ENCODE data around the gene PLCG2.
A peak's percentile ranks its signal among the peaks of the same experiment; 100 is the strongest.

Gene PLCG2

DNA sequence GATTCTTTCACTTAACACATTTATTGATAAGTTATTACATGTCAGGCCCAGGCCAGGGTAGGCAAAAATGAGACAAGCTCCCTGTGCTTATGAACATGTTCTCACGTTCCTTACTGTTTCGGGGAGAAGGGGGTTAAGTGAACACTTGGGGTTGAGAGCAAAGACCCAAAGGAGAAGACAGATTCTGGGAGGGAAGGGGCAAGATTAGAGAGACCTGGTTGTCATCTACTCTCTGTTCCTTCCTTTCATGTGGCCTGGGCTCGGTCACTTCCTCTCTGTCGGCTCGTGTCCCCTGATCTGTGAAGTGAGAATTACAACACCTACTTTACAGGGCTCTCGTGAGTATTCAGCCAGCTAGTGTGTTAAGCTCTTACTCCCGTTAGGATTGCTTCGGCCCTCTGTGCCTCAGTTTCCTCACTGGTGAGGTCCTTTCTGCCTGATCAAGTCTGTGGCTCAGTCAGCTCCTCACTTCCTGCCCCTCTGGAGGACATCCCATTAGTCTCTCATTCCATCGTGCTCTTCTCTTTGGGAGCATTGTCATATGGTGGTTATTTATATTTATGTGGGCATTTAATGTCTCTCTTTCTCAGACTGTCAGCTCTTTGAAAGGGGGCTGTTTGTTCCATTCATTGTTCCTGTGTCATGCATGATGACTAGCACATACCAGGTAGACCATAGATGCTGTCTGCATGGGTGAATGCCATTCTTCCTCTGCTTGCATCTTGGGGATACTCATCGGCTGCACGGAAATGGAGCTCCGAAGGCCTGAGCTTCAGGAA lies 38.9 kb downstream of the PLCG2 start:
- no peak for DNase-seq

DNA sequence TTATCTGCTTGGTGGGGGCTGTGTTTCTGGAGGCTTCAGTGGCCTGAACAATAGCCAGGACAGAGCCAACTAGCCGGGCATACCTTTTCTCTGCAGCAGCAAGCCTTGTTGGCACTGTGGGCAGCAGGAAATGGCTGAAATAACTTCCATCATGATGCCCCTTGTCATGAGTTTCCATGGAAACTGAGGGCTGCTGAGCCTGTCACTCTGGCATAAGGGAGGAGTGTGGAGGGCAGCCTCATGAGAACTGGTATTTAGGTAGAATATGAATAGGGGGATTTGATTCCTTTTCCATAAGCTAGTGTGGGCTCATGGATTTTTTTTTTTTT lies 39.4 kb downstream of the PLCG2 start:
- DNase-seq = no peak

DNA sequence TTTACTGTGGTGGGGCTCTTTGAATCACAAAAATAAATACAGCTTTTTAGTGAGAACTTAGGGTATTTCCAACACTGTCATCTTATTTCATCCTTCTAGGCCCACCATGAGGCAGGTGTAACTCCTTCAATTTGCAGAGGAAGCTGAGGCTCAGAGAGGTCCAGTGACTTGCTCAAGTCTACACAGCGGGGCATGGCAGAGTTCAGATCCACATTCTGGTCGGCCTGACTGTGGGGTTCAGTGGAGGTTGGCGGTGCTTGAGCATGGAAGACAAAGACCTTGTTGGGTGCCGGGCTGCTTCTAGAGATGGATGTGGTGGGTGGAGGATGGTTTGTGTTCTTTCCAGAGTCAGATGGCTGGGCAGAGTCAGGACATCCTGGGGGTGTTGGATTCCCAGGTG lies 39.8 kb downstream of the PLCG2 start:
- no peak for DNase-seq

DNA sequence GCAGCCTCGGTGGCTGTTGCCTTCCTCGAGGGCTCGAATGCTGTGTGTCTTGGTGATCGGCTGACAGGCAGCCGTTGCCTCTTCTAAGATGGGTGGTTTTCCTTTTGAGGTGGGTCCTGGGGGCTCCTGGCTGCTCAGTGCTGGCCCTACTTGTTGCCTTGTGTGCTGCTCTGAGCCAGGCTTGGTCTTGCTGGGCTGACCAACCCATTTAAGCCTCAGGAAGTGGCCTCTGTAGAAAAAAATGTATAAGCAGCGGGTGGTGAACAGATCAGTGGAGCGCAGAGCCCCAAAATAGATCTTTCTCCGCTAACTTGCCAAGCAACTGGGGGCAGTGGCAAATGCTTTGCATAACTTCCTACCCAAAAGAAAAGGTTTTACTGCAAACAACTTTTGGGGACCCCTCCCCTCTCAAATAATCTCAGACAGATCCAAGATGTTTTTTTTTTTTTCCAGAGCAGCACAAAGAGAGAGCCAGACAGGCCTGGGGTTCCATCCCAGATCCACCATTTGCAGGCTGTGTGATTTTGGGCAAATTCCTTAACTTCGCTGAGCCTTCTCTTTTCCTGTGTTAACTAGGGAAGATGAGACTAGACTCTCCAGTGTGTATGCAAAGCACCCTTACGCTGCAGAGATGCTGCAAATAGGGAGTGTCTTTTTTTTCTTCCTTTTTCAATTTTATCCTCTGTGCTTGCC lies 42.5 kb downstream of the PLCG2 start:
- no peak for DNase-seq

DNA sequence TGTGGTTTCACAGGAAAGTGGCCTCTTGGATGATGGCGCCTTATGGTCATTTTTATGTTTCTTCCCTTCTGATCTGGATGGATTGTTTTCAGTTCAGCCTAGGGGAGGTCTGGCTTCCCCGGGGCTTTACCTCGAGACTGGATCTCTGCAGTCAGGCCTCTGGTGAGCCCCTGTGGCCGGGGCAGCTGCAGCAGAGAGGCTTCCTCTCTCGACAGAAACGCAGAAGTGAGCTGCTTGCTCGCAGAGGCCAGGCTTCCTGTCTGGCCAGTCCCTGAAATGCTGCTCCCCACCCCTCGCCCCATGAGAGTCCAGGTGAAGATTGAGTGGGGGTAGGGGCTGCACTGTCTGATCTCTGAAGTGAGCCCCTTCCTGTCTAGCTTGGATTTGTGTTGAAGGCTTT lies 44.0 kb downstream of the PLCG2 start:
- no peak for DNase-seq

DNA sequence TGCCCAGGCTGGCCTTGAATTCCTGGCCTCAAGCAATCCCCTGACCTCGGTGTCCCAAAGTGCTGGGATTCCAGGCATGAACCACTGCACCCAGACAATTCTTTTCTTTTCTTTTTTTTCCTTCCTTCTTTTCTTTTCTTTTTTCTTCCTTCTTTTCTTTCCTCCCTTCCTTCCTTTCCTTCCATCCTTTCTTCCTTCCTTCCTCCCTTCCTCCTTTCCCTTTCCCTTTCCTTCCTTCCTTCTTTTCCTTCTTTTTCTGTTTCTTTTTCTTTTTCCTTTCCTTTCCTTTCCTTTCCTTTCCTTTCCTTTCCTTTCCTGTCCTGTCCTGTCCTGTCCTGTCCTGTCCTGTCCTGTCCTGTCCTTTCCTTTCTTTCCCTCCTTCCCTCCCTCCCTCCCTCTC lies 44.6 kb downstream of the PLCG2 start:
- no peak for DNase-seq

DNA sequence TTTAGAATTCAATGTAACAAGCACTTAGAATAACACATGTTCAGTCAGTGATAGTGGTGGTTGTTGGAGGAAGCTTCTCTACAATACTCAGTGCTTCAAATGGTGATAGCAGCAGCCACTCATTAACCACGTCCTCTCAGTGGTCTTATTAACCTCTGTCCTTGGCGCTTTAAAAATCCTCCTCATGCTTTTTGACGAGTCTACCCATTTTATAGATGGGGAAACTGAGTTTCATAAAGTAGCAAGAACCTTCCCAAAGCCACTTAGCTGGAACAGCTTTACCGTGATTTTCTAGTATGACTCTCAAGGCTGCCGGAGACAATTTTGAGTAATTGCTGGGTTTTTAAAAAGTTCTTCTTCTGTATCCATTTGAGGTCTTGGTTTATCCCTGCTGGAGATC lies 47.4 kb downstream of the PLCG2 start:
- DNase-seq = no peak

DNA sequence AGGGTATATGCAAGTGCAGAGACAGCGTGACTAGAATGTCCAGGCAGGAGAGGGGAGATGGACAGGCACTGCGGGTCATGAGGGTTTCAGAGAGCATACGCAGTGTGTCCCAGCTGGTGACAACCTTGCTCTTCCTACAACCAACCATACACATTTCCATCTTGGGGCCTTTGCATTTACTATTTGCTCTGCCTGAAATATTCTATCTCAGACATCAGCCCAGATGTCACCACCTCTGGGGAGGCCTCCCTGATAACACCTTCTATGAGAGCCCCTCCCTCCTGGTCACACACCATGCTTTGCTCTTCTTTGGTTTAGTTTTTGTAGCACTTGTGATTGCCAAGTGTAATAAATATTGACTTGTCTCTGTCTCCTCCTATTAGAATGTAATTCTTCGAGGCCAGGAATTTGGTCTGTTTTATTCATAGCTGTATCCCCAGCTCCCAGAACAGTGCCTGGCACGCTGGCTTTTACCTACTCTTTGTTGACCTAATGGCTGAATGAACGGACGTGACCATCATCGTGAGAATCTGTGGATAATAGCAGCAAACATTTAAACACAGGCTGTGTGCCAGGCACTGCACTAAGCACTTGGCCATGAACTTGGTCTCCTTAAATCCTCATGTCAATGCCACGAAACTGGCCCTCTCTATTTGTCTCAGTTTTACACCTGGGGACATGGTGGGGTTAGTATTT lies 51.9 kb downstream of the PLCG2 start:
- no peak for DNase-seq

DNA sequence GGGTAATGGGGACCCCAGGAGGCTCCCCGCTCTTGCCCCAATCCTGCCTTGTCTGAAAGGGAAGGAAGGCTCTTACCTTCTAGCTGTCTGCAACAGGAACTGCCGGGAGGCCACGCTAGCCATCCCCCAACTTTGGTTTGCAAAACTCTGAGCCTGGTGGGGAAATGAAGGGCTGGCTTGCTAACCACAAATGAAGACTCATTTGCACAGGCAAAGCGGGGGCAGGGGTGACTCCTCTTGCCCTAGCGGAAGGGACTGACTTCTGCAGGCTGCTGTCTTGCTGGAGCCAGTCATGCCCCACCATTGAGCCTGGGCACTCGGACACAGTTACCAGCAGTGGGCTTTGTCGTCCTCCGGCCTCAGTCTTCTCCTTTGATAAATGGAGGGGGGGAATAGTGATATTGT lies 52.6 kb downstream of the PLCG2 start:
- no peak for DNase-seq

DNA sequence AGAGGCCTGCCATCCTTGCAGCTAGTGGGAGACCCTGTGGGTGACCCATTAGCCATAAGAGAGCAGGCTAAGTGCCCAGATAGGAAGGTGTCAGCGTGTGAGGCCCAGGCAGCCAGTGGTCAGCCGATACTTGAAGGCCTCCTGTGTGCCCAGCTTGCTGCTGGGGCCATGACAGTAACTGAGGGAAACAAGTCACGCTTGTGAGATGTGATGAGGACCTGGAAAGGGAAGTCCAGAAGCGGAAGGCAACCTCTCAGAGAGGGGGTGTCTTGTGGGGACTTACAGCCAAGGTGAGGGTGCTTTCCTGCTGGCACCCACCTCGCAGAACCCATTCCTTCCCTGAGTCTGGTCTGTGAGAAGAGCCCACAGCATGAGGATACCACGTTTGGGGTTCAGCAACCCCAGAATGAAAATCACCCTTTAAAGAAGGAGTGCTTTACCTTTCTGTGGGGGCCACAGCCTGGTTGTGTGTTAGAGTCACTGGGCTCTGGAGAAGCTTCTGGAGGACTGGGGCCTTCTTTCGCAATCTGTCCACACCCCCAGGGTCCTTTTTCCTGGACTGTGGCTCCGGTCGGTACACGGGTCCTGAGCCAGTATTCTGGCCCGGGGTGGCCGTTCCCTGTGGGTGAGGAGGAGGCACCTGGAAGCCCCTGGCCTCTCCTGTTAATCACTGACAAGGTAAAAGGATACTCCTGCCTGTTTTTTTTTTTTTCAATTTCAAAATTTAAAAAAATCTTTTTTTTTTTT lies 53.9 kb downstream of the PLCG2 start:
- DNase-seq = no peak

DNA sequence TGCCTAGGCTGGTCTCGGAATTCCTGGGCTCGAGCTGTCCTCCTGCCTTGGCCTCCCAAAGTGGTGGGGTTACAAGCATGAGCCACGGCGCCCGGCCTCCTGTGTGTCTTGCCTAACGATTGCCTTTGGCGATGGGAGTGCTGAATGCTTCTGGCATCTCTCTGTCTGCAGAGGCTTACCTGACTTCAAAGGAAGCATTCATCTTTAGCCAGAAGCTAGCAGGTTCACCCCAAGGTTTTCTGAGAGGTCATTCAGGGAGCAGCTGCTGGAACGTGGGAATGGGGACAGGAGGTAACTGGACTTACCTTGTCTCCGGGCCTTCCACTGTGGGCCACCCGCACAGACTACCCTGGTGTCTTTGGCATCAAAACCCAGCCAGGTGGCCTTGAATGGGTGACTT lies 54.7 kb downstream of the PLCG2 start:
- DNase-seq = no peak

DNA sequence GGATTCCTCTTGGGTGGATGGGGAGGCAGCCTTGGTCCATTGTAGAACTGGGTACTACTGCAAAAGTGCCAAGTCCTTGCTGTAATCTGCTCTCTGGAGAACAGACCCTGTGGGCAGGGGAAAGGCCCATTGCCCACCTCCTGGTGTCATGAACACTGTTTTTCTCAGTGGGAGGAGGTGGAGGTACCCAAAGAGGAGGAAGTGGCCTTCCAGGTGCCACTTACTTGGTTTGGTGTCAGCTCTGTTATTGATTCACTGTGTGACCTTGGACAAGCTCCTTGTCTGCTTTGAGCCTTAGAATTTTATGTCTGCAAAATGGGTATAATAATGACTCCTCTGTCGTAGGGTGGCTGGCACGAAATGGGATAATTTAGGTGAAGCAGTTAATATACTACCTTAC lies 55.8 kb downstream of the PLCG2 start:
- no peak for DNase-seq

DNA sequence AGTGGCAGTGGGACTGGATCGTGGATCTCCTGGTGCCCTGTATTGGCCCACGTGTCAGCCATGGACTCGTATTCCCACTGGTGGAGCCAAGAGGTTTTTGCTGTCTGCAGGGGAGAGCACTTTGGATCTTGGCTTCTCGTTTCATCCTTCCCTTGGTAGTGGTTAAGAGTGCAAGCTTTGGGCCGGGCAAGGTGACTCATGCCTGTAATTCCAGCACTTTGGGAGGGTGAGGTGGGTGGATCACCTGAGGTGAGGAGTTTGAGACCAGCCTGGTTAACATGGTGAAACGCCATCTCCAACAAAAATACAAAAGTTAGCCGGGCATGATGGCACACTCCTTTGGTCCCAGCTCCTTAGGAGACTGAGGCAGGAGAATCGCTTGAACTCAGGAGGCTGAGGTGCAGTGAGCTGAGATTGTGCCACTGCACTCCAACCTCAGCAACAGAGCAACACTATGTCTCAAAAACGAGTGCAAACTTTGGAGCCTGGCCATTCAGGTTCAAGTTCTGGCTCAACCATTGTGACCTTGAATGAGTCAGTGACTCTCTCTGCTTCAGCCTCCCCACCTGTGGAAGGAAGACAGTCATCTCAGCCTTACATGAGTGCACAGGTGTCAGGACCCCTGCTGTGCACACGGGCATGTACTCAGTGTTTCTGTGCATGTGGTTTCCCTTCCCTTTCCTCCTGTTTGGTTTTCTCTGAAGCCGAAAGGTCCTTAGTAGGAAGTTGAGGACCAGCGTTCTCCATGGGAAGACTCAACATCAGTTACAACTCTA lies 57.4 kb downstream of the PLCG2 start:
- no peak for DNase-seq

DNA sequence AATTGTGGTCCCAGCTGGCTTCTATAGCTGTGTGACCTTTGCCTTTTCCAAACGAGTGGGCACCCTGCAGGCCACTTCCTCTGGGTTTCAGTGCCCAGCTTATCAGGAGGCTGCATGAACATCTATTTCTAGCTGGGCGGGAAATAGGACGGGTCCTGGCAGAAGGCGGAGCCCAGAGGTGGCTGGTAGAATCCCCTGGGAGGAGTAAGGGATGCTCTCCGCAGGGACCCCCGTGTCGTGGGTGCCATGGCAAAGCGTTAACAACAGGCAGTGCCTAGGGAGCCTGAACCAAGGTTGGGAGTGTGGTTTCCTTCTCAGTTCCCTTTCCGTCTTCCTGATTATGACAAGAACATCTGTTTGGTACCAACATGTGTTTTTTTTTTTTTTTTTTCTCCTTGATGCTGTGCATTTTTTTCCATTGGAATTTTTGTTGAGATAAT lies 58.2 kb downstream of the PLCG2 start:
- DNase-seq = no peak

DNA sequence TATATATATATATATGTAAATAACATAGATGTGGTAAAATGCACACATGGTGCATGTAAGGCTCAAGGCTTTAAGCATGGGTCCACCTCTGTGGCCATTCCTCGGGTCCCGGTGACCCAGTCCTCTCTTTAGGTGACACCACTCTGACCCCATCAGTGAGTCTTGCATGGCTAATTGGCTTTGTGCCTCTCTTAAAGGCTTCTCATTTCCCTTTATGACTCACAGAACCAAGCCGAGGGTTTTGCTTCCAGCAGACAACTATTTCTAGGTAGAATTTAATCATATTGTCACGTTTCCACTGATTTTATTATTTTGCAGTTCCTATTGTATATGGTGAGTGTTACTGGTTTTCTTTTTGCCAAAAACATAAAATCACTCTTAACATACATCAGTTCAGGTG lies 59.7 kb downstream of the PLCG2 start:
- peak; percentile 18 for DNase-seq

DNA sequence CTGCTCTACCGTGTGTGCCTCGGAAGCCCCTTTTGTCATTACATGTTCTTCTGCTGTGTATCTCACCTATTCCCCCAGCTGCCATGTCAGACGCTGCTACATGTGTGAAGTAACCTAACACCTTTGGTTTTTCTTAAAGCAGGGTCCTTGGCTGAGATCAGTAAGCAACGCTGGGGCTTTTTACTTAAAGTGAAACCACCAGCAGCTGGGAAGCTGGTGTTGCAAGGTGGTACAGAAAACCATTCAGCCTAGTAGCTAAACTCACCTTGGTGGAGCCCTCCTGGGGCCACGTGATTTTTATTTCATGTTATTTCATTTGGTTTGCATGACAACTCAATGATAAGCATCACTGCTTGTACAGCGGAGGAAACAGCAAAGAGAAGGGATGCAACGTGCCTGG lies 62.6 kb downstream of the PLCG2 start:
- DNase-seq = no peak

DNA sequence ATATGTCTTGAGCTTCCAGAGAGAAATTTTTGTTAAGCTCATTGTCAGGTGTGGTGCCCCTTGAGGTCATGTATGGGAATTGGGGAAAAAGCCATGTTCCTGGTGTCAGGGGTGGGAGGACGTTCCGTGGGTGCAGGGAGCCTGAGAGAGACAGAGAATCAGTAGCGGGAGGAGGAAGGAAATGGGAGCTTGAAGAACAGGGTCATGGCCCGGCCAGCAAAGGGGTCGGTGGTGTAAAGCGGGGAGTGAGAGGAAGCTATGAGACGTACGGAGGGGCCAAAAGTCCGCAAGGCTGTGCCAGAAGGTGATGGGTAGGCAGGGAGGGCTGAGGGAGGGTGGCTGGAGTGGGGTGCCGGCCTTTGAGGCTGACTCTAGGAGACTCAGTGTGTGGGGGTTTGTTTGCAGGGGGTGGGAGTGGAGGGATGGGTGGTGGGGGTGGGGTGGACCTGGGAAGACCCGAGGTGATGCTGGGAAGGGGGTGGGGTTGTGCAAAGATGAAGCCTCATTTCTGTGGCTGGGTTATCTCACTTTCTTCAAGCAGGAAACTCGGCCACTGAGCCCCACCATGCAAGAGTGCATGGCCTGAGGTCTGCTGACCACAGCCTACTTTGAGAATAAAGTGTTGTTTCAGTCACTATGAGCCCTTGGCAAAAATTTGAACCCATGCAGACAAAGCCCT lies 63.6 kb downstream of the PLCG2 start:
- no peak for DNase-seq

DNA sequence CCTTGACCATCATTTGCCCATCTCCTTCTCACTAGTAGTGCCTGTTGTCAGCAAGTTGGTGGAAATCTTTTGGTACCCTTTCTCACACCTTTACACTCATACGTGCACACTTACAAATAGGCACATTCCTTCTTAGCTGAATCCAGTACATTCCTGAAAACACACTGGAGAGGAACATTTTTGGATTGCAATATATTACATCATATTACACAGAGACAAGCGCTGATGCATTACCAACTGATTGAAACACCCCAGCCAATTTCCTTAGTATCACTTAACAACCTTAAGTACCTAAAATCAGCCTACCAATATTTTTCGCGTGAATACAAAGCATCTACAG lies 64.1 kb downstream of the PLCG2 start:
- no peak for DNase-seq

DNA sequence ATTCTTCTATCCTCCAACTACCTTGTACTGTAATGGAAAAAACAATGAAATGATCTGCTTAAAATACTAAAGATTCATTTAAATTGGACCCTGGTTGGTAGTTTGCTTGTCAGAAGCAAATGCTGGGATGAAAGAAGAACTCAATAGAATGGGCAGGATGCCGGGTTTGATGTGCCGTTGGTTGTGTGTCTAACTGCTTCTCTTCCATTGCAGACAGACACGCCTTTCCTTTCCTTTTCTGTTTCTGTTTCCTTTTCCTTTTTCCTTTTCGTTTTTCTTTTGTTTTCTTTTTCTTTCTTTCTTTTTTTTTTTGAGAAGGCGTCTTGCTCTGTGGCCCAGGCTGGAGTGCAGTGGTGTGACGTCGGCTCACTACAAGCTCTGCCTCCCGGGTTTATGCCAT lies 64.6 kb downstream of the PLCG2 start:
- no peak for DNase-seq

DNA sequence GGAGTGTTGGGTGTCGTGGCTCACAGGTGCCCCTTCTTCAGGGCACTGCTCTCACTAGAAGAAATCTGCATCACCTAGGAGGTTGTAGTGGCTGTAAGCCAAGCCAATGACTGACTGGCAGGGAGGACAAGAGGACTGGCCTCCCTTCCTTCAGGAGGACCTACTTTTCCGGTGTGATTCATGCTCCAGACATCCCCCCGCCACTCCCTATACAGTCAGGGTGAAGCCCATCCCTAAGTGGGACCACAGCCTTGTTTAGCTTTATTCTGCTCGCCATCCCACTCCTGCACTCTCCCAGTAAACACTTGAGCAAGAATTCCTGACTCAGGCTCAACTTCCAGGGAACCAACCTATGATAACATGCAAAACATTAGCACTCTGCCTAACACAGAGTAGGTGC lies 67.0 kb downstream of the PLCG2 start:
- no peak for DNase-seq

DNA sequence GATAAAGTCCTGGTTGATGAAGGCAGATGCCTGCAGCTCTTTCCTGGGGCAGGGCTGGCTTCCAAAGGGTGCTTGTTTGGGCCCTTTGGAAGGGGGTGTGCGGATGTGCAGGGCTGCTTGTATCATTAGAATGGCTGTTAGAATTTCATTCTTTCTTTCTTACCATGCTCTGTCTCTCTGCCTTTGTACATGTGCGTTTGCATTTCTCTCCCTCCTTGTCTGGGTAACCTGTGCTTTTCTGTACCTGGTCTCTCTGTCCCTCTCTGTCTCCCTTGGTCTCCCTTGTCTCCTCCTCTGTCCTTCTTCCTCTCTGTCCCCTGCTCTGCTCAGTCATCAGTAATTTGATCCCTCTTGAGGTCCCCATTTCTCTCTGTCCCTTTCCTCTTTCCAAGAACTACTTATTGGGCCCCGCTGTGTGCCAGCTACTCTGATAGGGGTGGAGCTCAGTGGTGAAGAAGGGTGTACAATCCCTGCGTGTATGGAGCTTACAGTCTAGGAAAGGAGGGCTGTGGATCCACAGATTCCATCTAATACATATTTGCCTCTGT lies 69.3 kb downstream of the PLCG2 start:
- DNase-seq = no peak
